HG02642 (cell line): ENCODE results near the gene NLGN1.
"Not testable (repeated sequence)": the region's sequence is repeated elsewhere in the genome, so short reads cannot be mapped to it uniquely, and the experiment has no call there.

Experiments used
- ATAC-seq: cut with Tn5 transposase; IDR thresholded peaks from one replicate; pipeline ENCODE4 v1.9.1; 2021; ENCODE audit warnings: mild to moderate bottlenecking; ENCODE audit not compliant: unreplicated experiment, poor library complexity

Gene NLGN1

DNA sequence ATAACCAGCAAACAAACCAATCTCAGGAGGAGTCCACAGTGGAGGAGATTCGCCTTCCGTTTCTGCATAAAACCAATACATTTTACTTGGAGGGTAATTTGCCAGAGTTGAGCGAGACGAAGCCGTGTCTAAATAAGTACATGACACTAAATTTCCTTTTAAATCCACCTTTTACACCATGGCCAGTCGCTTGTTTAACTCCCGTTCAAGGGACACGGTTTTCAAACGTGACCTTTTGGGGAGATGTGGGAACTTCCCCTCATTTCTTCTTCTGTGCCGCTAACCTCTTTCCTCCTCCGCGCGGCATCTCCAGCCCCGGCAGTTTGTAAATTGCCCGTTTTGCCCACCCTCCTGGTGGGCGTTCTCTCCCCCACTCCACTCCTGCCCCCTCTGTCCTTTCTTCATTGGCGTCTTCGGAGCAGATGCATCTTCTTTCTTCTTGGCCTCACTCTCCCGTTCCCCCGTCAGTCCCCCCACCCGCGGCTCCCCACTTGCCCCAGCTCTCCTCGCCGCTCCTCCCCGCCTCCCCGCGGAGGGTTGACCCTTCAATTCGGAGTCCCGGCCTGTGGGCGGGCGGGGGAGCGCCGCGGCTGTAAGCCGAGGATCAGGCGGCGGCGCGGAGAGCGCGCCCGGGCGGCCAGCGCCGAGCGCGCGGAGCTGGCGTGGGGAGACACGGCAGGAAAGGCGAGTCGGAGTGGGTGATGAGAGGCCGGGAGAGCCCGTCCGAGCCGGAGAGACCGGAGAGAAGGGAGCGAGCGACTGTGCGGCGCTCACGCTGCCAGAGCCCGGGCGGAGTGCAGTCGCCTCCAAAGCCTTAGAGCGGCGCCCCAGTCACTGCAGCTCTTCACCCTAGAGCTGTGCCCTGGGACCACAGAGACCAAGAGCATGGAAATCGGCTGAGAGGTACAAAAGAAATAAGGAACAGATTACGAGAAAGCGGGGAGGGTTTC is at the start of gene NLGN1:
Gene NLGN1, plus strand, starts transcription at position 584 of the 950 bp plus-strand sequence.
- no peak for ATAC-seq

DNA sequence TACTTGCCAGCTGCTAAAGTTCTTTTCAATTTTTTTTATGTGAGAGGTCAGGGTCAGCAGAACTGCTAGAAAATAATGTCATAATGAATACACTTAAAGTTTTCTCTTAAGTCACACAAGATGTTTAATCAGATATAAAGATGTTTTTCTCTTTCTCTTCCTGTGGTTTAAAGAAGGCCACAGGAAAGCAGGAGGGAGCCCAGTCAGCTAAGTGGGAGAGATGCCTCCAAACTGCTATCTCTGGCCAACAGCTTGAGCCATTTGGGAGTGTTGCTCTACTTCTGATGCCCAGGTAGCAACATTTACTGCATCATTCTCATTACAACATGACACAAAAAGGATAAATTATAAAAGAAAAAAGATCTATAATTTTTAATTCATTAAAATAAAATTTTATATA is 45.7 kb upstream of the NLGN1 start:
- ATAC-seq: no peak

DNA sequence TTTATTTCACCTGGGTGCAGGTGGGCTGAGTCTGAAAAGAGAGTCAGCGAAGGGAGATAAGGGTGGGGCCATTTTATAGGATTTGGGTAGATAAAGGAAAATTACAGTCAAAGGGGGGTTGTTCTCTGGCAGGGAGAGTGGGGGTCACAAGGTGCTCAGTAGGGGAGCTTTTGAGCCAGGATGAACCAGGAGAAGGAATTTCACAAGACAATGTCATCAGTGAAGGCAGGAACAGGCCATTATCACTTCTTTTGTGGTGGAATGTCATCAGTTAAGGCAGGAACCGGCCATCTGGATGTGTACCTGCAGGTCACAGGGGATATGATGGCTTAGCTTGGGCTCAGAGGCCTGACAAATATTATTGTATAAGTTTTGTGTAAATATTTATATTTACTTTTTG is 44.4 kb upstream of the NLGN1 start:
- not testable (repeated sequence) for ATAC-seq

DNA sequence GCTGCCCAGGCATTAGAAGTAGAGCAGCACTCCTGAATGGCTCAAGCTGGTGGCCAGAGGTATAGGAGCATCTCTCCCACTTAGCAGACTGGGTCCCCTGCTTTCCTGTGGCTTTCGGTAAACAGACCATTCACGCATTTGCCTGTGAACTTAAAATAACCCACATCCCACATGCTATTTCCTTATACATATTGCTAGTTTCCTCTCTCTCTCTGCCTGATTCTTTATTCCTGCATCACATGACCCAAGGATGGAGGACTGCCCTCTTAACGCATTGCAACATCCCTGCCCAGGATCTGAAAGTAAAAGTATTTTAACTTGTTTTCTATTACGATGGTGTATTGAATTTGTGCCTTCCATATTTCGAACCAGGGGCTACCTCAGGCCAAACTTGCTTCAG is 43.4 kb upstream of the NLGN1 start:
- no peak for ATAC-seq

DNA sequence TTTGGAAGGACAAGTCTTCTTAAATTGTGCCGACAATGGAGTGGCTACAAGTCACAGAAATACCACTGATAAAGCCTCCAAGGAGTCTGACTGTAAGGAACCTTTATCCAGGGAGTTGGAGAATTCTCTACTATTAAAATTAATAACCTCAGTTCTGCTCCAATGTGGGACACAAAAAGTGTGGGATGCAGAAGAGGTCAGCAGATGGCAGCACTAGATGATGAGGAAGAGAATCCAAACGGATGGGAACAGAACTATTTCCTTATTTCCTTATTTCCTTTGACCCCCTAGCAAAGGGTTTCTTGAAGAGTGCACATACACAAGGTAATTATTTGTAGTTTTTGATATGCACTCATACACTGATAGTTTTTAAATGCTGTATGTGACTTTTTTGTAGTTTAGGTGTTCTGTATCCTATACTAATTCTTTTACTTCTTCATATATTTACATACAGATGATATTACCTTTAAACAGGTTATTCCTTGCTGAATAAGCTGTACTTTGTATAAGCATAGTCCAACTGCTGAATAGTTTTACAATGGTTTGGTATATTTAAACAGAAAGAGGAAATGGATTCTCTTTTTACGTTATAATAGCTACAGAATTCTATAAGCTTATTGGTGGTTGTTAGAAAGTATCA is 25.6 kb upstream of the NLGN1 start:
- ATAC-seq: no peak

DNA sequence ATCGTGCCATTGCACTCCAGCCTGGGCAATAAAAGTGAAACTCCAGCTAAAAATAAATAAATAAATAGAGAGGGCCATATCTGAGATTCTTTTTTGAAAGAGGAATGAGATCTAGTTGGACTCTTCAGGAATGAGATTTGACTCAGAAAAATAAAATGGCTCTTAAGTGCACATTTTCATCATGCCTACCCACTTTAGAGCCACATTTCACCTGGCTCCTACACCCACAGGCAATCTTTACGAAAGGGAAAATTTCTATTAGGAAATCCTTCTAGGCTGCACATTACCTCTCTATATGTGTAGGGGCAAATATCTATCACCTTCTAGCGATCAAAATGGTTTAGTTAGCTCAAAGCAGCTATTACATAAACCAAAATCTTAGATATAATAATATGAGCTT is 16.9 kb upstream of the NLGN1 start:
- ATAC-seq: no peak

DNA sequence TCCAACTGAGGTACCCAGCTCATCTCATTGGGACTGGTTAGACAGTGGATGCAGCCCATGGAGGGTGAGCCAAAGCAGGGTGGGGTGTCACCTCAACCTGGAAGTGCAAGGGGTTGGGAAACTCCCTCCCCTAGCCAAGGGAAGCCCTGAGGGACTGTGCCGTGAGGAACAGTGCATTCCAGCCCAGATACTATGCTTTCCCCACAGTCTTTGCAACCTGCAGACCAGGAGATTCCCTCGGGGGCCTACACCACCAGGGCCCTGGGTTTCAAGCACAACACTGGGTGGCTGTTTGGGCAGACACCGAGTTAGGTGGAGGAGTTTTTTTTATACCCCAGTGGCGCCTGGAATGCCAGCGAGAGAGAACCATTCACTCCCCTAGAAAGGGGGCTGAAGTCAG is 15.6 kb upstream of the NLGN1 start:
- ATAC-seq: not testable (repeated sequence)

DNA sequence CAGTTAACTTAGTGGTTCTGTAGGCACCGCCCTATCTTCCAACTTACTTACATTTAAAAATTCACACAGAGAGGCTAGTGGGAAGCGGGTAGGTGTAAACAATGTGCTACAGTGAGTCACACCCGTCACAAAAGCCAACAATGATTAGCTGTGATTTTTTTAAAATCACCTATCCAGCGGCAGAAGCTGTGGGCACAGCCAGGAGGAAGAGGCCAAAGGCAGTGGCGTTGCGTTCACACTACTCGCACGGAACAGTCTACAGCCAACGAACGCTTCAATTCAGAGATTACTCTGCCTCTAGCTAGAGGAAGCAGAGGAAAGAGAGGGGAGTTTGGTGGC is 2.5 kb upstream of the NLGN1 start:
- peak; percentile 36 for ATAC-seq

DNA sequence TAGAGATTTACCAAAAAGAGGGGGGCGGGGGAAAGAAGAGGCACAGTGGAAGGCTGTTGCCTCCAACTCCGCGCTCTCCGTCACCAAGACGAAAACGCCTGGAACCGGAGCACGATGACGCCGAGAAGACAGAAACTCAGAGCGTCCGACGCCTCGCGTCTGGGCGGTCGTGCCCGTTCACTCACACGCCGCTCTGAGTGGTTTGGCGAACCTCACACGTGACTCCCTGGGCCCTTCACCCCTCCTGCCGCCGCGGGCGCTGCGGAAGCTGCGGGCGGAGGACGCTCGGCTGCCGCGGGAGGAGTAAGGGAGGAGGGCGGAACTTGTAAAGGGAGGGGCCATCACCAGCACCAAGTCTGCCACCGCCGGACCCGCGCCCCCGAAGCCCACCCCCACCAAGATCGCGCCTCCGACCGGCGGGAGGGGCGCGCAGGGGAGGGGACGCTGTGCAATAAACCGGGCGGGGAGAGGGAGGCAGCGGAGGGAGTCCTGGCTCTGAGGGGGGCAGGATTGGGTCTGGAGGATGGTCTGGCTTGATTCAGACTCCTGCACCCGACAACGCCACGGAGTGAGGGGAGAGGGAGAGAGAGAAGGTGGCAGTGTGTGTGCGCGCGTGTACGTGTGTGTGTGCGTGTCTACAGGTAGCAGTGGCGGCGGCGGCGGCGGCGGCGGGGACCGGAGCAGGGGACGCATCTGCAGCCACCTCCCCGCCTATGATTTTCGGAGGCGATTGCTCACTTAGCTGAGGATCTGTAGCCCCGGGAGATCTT is 1.9 kb upstream of the NLGN1 start:
- ATAC-seq: peak; percentile 94

DNA sequence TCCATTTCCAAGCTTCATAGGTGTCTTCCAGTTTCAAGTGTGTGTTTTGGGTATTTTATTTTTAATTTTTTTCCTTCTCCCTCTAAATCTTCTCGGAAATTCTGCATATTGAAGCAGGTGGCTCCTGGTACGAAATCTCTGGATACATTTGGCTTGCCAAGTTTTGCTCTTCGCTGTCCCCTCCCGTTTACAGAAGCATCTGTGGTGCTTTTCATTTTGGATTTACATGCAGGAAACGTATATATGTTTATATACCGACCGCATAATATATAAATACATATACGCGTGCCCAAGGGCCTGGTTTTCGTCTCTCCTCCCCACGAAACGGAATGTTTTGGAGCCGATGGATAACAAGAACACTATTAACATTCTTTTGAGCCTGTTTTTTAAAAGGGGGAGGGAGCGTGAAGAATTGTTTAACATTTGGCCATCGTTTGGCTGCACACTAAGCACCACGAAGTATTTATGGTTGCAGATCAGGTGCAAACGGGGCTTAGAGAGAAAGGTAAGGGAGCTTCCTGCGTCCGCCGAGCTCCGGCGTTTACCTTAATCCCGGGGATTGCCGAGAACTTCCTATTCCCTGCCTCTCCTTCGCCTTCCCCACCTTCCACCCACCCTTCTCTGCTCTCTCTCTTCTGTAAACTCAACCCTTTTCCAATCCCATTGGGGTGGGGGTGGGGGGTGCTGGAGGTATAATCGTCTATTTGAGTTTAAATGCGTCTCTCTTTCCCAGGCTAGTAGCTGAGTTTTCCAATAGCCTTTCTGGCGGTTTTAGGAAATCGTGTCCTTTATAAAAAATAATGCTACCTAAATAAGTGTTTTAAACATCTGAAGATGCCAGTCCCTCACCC is 1.1 kb upstream of the NLGN1 start:
- ATAC-seq: no peak

DNA sequence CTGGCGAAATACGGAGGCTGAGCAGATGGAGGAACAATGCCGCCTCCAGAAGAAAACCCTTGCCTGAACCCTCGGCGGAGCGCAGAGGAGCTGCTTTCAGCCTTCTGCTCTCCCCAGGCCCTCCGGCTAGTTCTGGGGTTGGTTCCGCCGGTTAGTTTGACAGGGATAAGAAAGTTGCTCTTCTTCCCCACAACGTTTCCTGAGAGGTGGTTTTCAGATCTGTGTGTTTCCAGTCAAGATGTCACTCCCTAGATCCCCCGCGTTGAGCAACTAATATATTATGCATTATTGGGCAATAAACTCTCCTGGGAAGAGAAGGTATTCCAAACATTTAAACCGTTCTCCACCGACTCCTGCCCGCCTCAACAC is 551 bp downstream of the NLGN1 start:
- no peak for ATAC-seq

DNA sequence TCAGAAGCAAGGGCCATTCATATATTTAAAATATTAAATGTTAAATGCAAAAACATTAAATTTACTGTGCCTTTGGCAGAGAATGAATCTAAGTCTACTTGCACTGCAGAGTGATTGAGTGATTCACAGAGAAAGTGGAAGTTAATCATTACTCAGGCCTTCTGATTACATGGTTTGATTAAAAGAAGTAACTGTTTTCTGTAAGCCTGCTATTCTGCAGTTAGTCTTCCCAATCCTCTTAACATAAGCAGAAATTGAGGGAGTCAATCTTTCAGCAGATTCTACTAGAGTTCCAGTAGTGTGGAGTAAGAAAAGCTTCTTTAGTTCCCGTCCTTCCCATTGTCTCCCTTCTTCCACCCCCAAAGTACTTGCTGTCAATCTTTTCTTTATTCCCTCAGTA is 1.5 kb downstream of the NLGN1 start:
- ATAC-seq: no peak

DNA sequence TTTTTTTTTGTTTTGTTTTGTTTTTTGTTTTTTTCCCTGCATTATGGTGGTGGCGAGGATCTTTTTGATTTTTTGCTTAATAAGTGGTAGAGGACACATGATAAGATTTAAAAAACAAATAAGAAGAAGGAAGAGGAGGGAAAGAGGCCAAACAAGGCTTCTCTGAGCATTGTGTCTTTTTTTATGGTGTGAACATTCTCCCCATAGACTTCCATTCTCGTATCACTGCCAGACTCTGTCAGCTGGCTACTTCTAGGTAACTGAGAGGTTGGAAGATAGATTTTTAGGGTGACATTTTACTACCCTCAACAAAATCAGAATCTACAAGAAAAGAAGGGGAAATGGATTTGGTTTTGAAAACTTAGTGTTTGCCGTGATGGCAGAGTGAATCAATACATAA is 3.8 kb downstream of the NLGN1 start:
- no peak for ATAC-seq

DNA sequence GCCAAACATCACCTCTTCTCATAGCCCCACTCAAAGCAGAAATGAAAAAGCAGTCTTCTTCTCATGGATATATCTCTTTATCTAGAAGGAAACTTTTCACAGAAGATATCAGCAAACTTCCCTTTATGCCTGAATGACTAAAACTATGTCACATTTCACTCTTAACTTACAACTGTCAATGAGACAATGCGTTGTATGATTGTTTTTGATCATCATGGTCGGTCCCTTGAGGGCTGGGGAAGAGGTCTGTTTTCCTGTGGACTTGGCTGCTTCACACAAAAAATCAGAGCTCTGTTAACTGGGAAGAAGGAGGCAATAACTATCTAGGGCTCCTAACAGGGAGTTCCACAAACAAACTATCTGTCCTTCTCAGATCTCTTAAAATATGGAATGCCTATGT is 5.1 kb downstream of the NLGN1 start:
- ATAC-seq: no peak

DNA sequence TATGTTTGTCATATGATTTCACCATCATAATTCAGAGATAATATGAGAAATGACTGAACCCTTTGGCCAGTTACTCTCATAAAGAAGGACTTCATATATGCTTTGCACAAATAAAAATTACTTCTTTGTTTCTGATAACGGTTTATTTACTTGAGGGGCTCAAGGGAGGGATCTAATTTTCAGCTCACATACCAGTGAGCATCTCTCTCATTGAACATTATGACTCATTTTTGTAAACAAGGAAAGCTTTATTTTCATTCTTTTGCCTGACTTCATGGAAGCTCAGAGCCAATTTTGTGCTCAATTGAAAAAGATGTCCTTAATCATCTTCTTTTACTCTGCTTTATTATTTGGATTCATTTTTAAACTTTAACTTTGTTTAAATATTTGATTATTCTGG is 5.8 kb downstream of the NLGN1 start:
- ATAC-seq: no peak

DNA sequence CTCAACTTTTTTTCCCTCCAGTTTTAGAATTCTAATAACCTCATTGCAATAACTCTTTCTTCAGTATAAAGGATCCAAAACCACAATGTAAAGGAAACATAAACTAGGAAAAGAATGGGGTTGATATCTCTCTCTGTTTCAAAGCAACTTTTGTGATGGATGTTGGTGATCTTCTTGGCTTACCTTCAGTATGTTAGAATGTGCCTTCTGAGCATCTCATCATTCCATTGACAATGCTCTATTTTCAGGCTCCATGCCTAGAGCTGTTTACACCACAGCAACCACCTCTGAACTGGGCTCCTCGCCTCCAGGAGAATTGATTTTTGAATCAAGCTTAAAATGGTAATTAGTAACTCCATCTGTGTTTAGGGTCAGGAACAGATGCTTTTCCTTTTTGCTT is 6.6 kb downstream of the NLGN1 start:
- no peak for ATAC-seq

DNA sequence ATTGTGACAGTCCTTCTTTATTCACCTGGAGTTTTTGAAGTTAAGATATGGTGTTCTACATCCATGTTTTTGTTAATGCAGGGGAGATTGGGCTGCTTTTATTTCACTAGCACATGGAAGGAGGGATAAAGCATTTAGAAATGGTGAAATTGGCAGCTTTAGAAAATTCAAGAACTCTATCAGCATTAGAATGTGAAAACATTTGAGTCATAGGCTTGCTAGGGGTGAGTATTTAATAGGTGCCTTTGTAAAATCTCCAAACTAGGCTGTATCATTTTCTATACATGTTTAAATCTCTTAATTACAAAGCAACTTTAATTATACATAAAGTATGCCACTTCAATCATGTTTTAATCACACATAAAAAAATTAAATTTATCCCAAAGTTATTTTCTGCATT is 12.9 kb downstream of the NLGN1 start:
- ATAC-seq: no peak

DNA sequence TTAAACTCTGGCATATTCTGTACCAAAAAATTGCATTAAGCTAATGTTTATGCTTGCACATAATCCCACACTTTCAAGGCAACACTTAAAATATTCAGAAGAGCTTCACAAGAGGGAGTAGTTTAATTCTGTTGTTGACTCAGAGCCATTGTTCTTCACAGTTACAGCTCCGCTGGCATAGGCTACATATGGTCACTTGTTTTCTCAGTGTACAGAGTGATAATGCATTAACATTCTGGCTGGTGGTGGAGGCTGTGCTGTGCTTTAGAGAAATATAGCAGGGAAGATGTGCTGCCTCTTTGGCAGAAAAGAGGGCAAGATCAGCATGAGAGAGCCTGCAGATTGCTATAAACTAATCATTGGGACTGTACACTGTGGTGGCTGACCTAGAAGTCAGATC is 13.3 kb downstream of the NLGN1 start:
- no peak for ATAC-seq

DNA sequence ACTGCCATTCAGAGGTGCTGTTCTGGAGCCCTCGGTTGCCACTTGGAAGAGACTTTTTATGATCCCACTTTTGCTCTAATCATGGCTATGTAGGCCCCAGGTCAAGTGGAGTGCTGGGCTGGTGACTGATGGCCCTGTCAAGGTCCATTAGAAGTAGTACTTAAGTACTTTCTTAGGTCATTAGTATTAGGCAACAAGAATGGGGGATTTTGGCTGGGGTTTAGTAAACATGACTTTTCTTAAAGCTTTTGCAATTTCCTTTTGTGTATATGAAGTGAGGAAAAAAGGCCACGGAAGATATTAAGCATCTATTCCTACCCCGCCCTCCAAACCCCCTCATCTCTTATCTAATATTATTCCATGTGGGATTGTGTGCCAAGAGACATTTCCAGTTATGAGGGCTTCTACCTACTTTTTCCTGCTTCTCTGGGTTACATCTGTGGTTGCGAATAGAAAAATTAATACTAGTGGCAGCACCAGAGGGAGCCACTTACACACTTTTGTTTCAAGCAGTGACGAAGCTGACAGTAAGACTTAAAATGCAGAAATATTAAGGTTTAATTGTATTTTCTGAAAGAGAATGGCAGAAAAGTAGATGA is 13.9 kb downstream of the NLGN1 start:
- ATAC-seq: no peak

DNA sequence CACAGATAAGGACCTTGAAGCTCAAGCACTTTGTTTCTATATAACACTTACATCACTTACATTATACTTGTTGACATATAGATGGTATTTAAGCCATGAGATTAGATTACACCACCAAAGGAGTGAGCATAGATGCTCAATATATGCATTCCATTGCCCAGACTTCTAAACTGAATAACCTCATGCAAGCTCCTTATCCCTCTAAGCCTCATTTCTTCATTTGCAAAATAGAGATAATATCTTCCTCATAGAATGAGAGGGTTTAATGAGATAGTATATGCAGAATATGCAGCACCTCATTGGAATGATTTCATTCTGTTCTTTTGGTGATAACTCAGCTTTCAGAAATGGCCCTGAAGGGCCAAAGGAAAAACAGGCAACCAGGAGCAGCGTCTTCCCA is 18.5 kb downstream of the NLGN1 start:
- no peak for ATAC-seq
